ENCODE results near the gene NFKBIL1.
A peak's percentile ranks its signal among the peaks of the same experiment; 100 is the strongest.
"Not testable (repeated sequence)": the region's sequence is repeated elsewhere in the genome, so short reads cannot be mapped to it uniquely, and the experiment has no call there.

NFKBIL1 gene

DNA sequence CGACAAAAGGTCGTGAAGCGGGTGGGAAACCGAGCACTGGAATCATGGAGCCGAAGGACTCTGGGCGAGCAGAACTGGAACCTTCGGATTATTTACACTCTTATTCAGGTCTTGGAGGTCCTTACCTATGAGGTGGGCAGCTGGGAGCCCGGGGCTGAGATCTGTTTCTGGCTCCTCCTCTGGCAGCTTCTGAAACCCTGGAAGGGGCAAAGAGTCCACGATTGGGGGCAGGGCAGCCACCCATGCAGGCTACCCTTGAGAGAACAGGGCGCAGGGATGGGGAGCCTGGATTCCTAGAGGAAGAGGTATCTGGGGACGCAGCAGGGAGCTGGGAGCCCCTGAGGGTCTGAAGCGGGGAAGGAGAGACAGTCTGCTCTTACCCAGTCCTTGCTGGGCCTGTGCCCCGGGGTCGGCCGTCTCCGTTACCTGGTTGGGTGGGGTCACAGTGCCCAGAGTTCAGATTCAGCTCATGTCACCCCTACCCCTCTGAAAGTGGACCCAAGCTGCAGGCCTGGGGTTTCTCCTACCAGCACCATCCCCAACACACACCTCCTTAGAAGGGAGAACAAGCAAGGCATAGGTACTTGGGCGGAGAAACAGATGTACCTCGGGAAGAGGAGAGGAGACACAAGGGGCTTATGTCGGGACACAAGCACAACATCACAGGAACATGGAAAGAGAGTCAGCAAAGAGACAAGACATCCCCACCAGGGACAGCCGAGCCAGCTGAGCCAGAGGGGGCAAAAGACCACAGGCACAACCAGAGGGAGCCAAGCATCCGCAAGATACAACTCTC, 34.2 kb downstream of the NFKBIL1 start:
- DNase-seq: peak; percentile 40 to 47

- DNase-seq: peak; percentile 46 to 50
Observed at GRCh38 chr6:31582230-31582643, 34.8 kb downstream of the NFKBIL1 start, which contains the start of gene LTB. TSS of gene LTB (minus strand) at chr6:31582424. CDS start at chr6:31582417, 7 bp downstream.

- DNase-seq: peak; percentile 58 to 70
Observed at GRCh38 chr6:31585491-31585890, 38.1 kb downstream of the NFKBIL1 start.

DNA sequence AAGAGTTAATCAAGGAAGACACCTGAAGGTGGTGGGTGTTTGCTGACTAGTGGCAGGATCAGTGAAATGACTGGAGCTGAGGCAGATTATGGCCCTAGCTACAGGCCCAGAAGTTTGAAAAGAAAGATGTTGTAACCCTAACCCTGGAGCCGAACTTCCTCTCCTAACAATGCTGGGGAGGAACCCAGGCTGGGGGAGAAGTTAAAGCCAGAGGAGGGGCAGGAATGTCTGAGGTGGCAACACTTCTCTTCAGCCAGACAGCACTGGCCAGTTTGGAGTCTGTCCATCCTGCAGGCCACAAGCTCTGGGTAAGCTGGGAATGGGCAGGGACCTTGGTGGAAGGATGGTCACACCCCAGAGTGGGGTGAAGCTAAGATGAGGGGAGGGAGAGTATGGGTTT, 38.6 kb downstream of the NFKBIL1 start, which contains the start of gene LST1:
Gene LST1, plus strand, starts transcription at position 270 of the 400 bp plus-strand sequence. CDS start 1,023 bp downstream, outside the sequence.
- DNase-seq: no peak

GRCh38 chr6:31586599-31587281, 39.3 kb downstream of the NFKBIL1 start:
- DNase-seq: no peak

DNA sequence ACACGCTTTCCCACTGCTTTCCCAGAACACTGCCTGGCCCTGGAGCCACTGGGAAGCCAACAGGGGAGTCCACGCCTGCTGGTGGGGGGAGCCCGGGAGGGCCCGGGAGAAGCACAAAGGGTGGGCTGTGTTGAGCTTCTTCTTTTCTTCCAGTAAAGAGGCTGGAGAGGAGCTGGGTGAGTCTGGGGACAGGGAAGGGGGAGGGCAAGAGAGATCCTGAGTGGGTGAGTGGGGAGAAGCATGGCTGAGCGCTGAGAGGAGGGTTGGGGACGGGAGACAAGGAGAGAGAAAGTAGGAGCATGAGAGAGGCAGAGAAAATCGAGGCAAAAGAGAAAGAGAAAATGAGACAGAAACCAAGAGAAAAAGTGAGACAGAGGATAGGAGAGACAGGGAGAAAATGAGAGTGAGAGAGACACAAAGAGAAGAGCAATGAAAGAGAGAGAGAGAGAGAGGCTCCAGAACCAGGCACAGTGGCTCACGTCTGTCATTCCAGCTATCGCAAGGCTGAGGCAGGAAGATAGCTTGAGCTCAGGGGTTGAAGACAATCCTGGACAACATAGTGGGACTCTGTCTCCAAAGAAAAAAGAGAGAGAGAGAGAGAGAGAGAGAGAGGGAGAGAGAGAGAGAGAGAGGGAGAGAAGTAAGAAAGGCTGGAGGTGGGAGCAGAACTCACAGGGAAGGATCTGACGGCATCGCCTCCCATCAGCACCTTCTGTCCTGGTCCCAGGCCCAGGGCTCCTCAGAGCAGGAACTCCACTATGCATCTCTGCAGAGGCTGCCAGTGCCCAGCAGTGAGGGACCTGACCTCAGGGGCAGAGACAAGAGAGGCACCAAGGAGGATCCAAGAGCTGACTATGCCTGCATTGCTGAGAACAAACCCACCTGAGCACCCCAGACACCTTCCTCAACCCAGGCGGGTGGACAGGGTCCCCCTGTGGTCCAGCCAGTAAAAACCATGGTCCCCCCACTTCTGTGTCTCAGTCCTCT, 40.7 kb downstream of the NFKBIL1 start:
- no peak for DNase-seq

DNA sequence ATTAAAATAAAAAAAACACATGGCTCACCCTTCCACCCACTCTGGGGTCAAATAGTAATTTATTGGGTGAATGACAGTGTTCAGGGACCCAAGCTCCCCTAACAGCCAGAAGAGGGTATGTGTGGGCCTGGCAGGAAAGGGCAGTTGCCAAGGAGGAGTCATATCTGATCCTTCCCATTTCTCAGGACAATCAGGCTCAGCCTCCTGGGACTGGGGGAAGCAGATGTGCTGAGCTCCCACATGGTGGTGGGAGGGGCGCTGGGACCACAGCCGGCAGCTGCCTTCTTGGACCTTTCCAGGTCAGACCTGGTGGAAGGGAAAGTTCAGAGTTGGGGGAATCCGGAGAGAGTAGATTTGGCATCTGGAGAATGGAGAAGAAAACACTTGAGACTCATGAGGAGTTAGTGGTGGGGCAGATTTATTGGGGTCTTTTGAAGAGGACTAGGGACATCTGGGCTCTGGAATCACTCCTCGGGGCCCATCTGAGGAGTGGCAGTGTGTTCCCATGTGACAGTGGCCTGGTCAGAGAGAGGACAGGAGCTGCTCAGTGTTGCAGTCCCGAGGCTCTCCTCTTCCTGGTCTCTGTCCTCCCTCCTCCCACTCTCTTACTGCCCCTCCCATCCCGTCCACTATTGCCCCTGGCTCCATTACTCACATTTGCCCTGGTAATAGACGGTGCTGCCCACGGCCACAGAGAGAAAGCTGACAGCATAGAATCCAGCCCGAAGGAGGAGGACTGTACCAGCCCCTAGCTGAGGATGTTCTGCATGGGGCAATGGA, 41.7 kb downstream of the NFKBIL1 start:
- no peak for DNase-seq

DNA sequence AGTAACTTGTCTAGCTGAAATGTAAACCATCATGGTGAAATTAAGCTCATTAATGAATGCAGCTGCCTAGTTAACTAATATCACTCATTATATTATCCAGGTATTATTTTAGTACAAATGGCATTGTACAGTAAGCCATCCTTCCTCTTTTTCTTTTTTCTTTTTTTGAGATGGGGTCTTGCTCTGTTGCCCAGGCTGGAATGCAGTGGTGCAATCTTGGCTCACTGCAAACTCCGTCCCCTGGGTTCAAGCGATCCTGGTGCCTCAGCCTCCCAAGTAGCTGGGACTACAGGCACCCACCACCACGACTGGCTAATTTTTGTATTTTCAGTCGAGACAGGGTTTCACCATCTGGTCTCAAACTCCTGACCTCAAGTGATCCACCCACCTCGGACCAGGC, 43.3 kb downstream of the NFKBIL1 start:
- not testable (repeated sequence) for DNase-seq

GRCh38 chr6:31592396-31592771, 45.0 kb downstream of the NFKBIL1 start:
- DNase-seq: no peak

GRCh38 chr6:31597006-31597405, 49.6 kb downstream of the NFKBIL1 start:
- peak; percentile 34 to 51 for DNase-seq

DNA sequence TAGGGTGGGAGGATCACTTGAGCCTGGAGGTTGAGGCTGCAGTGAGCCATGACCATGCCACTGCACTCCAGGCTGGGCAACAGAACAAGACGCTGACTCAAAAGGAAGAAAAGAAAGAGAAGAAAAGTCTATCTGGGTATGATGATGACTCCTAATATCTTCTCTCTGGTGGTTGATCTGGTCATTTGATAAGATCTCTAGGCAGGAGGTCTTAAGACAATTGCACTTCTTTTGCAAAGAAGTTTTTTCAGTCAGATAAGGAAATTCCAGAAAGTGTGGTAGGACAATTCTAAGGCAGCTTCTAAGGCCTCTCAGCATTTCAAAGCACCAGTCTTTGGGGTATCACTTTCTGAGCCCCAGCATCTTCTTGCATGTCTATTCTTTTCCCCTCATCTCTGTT, 59.9 kb downstream of the NFKBIL1 start:
- no peak for DNase-seq
